Panc1 (cell line): ENCODE measurements around the gene TBRG4. TPM values are rescaled to one million over a fixed set of nuclear protein-coding genes. Genes with fewer than 3 reads are reported as not detected.

Experiments used
- ATAC-seq: fragments of 200-7000 bp; cut with Tn5 transposase; 2 replicates; pipeline ENCODE4 v1.9.1; 2020; ENCODE audit warnings: mild to moderate bottlenecking, moderate library complexity
- BruUV-seq: library from RNA; stranded (reverse); fragments of 400-500 nt; replicated peaks from 2 replicates; lab custom pipeline; 2021; lab: Mats Ljungman, UMichigan
- CTCF ChIA-PET: fragments of 300-600 bp; sonication (Branson Sonifier 250); formaldehyde crosslinking; loops from one replicate; lab custom pipeline; 2022; ENCODE audit warnings: antibody characterized with exemption; lab: Charles Lee
- POLR2A ChIA-PET: fragments of 300-600 bp; sonication (Branson Sonifier 250); formaldehyde crosslinking; loops from one replicate; lab custom pipeline; 2022; ENCODE audit warnings: antibody characterized with exemption; lab: Charles Lee
- DNase-seq: peaks from one replicate; pipeline ENCODE4 v3.0.0-alpha.2; 2010; ENCODE audit warnings: low read depth, low spot score
- H3K27ac ChIP-seq: 2 replicates; pipeline ENCODE4 v1.5.1; 2011; ENCODE audit warnings: mild to moderate bottlenecking, low read length, inconsistent platforms
- H3K27me3 ChIP-seq: fragments of 200-500 bp; sonication (Bioruptor generic); 2 replicates; pipeline ENCODE4 v1.6.0; 2014; ENCODE audit warnings: low read length, inconsistent platforms; ENCODE audit not compliant: control insufficient read depth, insufficient read depth
- H3K36me3 ChIP-seq: fragments of 200-500 bp; sonication (Bioruptor generic); 2 replicates; pipeline ENCODE4 v1.5.1; 2014; ENCODE audit warnings: inconsistent platforms, mild to moderate bottlenecking, low read length, moderate library complexity; ENCODE audit not compliant: control insufficient read depth, insufficient read depth
- H3K4me1 ChIP-seq: 2 replicates; pipeline ENCODE4 v1.5.1; 2011; ENCODE audit warnings: inconsistent platforms, mild to moderate bottlenecking, low read length, moderate library complexity; ENCODE audit not compliant: control insufficient read depth, insufficient read depth
- H3K4me3 ChIP-seq, 2 experiments: 2 replicates each; pipeline ENCODE4 v1.5.1; 2011 to 2012; ENCODE audit warnings: low read depth in 2 of 2, low read length in 2 of 2, mild to moderate bottlenecking in 2 of 2, inconsistent platforms in 1 of 2, moderate library complexity in 1 of 2
- H3K9me3 ChIP-seq: fragments of 200-500 bp; sonication (Bioruptor generic); 2 replicates; pipeline ENCODE4 v1.5.1; 2014; ENCODE audit warnings: low read depth, mild to moderate bottlenecking, inconsistent platforms, low read length, moderate library complexity; ENCODE audit not compliant: control insufficient read depth, insufficient read depth
- CTCF ChIP-seq: fragments of 450-650 bp; IDR thresholded peaks from 2 replicates; pipeline ENCODE4 v1.5.1; 2017; ENCODE audit warnings: mild to moderate bottlenecking
- POLR2AphosphoS5 ChIP-seq: IDR thresholded peaks from 2 replicates; pipeline ENCODE4 v1.6.1; 2012; ENCODE audit warnings: mild to moderate bottlenecking, low read depth, low read length, moderate library complexity
- REST ChIP-seq, 2 experiments: IDR thresholded peaks; 2 replicates each; pipeline ENCODE4 v1.6.1; 2011 to 2012; ENCODE audit warnings: low read depth in 2 of 2, control low read depth in 1 of 2, low read length in 1 of 2, mild to moderate bottlenecking in 1 of 2, moderate library complexity in 1 of 2; ENCODE audit not compliant: insufficient read depth in 1 of 2
- SIN3A ChIP-seq: IDR thresholded peaks from 2 replicates; pipeline ENCODE4 v1.6.1; 2012; ENCODE audit warnings: low read depth, mild to moderate bottlenecking, low read length, moderate library complexity, borderline replicate concordance; ENCODE audit not compliant: insufficient read depth
- TCF7L2 ChIP-seq: IDR thresholded peaks from 2 replicates; pipeline ENCODE4 v1.6.1; 2011; ENCODE audit warnings: mild to moderate bottlenecking, low read depth, low read length, inconsistent platforms
- in situ Hi-C: cut with HindIII; loops from 2 replicates; pipeline ENCODE4 v1.10.0; 2016; ENCODE audit warnings: low sequenced_read_pairs, low pct_unique_long_range_greater_than_20kb
- intact Hi-C: fragments of 100-400 bp; cut with micrococcal nuclease; formaldehyde crosslinking; loops from one replicate; pipeline ENCODE4 v1.10.0; 2022; ENCODE audit not compliant: unreplicated experiment
- total RNA-seq: library from RNA; stranded (reverse); gene quantifications from one replicate; pipeline ENCODE4 v1.2.1, GENCODE V29; 2021; ENCODE audit not compliant: unreplicated experiment

Gene TBRG4
- total RNA-seq, 1 experiment from 2014 or later, result 149 TPM

GRCh38 chr7:45072131-45073030 is 39.1 kb downstream of the TBRG4 start:
- no peak overlapping the region for H3K27ac ChIP-seq
- no peaks in the 10 kb centered on the region for H3K4me1 ChIP-seq
- ATAC-seq (no peak), DNase-seq (no peak)
- CTCF ChIA-PET, result interaction anchor here (1.6 kb wide), 1 partner anchor 99 kb away, joined by 4 read pairs; no protein-coding TSS in a partner anchor
- intact Hi-C loops (no loop called here), in situ Hi-C loops (no loop called here)
- POLR2A ChIA-PET, result no interaction called here
- H3K36me3 ChIP-seq, result peaks cover 5% of the 10 kb centered on the region; the same call in 1 of the 2 replicates
- no TSS peak for BruUV-seq
- no peaks in the 10 kb centered on the region for H3K27me3 ChIP-seq
- H3K4me3 ChIP-seq, result no peak overlapping the region
- H3K9me3 ChIP-seq, result no peaks in the 10 kb centered on the region
- no peak for TF ChIP-seq POLR2AphosphoS5
- no peak for TF ChIP-seq TCF7L2
- no peak for TF ChIP-seq REST (IDR thresholded peaks at IDR 0.05; ENCODE audit: insufficient read depth in 1 of 2, low read depth in 2 of 2, low read length in 1 of 2)
- TF ChIP-seq SIN3A, result no peak
- no peak for TF ChIP-seq CTCF

GRCh38 chr7:45071528-45071927 is 40.0 kb downstream of the TBRG4 start:
- ChIA-PET POLR2A (no interaction called here), CTCF (no interaction called here)
- peaks cover 2% of the 10 kb centered on the region; the same call in 1 of the 2 replicates for H3K36me3 ChIP-seq
- in situ Hi-C loops, result no loop called here
- no peaks in the 10 kb centered on the region for H3K4me1 ChIP-seq
- H3K27me3 ChIP-seq, result no peaks in the 10 kb centered on the region
- no peak overlapping the region for H3K27ac ChIP-seq
- DNase-seq (no peak), ATAC-seq (no peak)
- H3K9me3 ChIP-seq, result no peaks in the 10 kb centered on the region
- no peak overlapping the region for H3K4me3 ChIP-seq
- TF ChIP-seq TCF7L2 (no peak), SIN3A (no peak), POLR2AphosphoS5 (no peak), CTCF (no peak), REST (IDR thresholded peaks at IDR 0.05; ENCODE audit: insufficient read depth in 1 of 2, low read depth in 2 of 2, low read length in 1 of 2) (no peak)
- BruUV-seq, result no TSS peak
- intact Hi-C loops, result no loop called here
